Liver (tissue), 9 donors: ENCODE data around the gene MOCS3. TPM values are rescaled to one million over a fixed set of nuclear protein-coding genes. Genes with fewer than 3 reads are reported as not detected.

ENCODE experiments used
- DNase-seq: peaks from one replicate; pipeline ENCODE4 v3.0.0-alpha.2; 2017; ENCODE audit warnings: low spot score
- H3K27ac ChIP-seq, 2 donors: one replicate each; pipeline ENCODE4 v1.7.0; 2013; ENCODE audit warnings: inconsistent platforms in 2 of 2, low read length in 2 of 2, control low read depth in 1 of 2, low read depth in 1 of 2, mild to moderate bottlenecking in 1 of 2
- H3K27me3 ChIP-seq, 4 donors: one replicate each; pipeline versions ENCODE4 v1.6.1 to v1.7.0; 2013; ENCODE audit warnings: low read length in 3 of 4, inconsistent platforms in 1 of 4, mild to moderate bottlenecking in 1 of 4, moderate library complexity in 1 of 4; ENCODE audit not compliant: control insufficient read depth in 4 of 4, insufficient read depth in 4 of 4
- H3K36me3 ChIP-seq, 4 donors: one replicate each; pipeline versions ENCODE4 v1.6.1 to v1.7.0; 2013; ENCODE audit warnings: low read length in 3 of 4, mild to moderate bottlenecking in 3 of 4, low read depth in 1 of 4, moderate library complexity in 1 of 4; ENCODE audit not compliant: control insufficient read depth in 4 of 4, insufficient read depth in 3 of 4
- H3K4me1 ChIP-seq, 4 donors: one replicate each; pipeline versions ENCODE4 v1.6.1 to v1.7.0; 2013; ENCODE audit warnings: low read length in 3 of 4, mild to moderate bottlenecking in 3 of 4, moderate library complexity in 1 of 4; ENCODE audit not compliant: control insufficient read depth in 4 of 4, insufficient read depth in 4 of 4
- H3K4me3 ChIP-seq, 3 donors: one replicate each; pipeline versions ENCODE4 v1.6.1 to v1.7.0; 2013; ENCODE audit warnings: low read length in 3 of 3, control low read depth in 1 of 3, low read depth in 1 of 3, mild to moderate bottlenecking in 1 of 3
- H3K9ac ChIP-seq, 2 donors: one replicate each; pipeline ENCODE4 v1.7.0; 2013; ENCODE audit warnings: low read length in 2 of 2, mild to moderate bottlenecking in 2 of 2, moderate library complexity in 2 of 2, control low read depth in 1 of 2, low read depth in 1 of 2
- H3K9me3 ChIP-seq, 4 donors: one replicate each; pipeline versions ENCODE4 v1.6.1 to v1.7.0; 2013; ENCODE audit warnings: low read length in 3 of 4; ENCODE audit not compliant: control insufficient read depth in 4 of 4
- EGR1 ChIP-seq, 2 donors: IDR thresholded peaks; 2 replicates each; pipeline ENCODE4 v1.6.1; 2016 to 2018; ENCODE audit warnings: antibody characterized with exemption in 2 of 2, low read depth in 2 of 2
- FOXA2 ChIP-seq: IDR thresholded peaks from 2 replicates; pipeline ENCODE4 v1.6.1; 2016; ENCODE audit warnings: antibody characterized with exemption
- GABPA ChIP-seq, 2 donors: IDR thresholded peaks in 1 of 2; conservative IDR thresholded peaks in 1 of 2; 2 replicates each; pipeline ENCODE4 v1.6.1; 2016; ENCODE audit warnings: antibody characterized with exemption in 2 of 2, mild to moderate bottlenecking in 1 of 2, moderate library complexity in 1 of 2
- HNF4A ChIP-seq, 2 donors: conservative IDR thresholded peaks; 2 replicates each; pipeline ENCODE4 v1.6.1; 2016; ENCODE audit warnings: antibody characterized with exemption in 2 of 2, mild to moderate bottlenecking in 2 of 2
- HNF4G ChIP-seq: IDR thresholded peaks from 2 replicates; pipeline ENCODE4 v1.6.1; 2016; ENCODE audit warnings: antibody characterized with exemption
- JUND ChIP-seq, 2 donors: IDR thresholded peaks; 2 replicates each; pipeline ENCODE4 v1.6.1; 2016; ENCODE audit warnings: antibody characterized with exemption in 2 of 2
- NR2F2 ChIP-seq: IDR thresholded peaks from 2 replicates; pipeline ENCODE4 v1.6.1; 2016; ENCODE audit warnings: antibody characterized with exemption
- RAD21 ChIP-seq, 2 donors: IDR thresholded peaks; 2 replicates each; pipeline ENCODE4 v1.6.1; 2016; ENCODE audit warnings: antibody characterized with exemption in 2 of 2, mild to moderate bottlenecking in 2 of 2
- REST ChIP-seq: IDR thresholded peaks from 2 replicates; pipeline ENCODE4 v1.6.1; 2016; ENCODE audit warnings: antibody characterized with exemption, mild to moderate bottlenecking
- RXRA ChIP-seq, 2 donors: IDR thresholded peaks; 2 replicates each; pipeline ENCODE4 v1.6.1; 2017 to 2018; ENCODE audit warnings: antibody characterized with exemption in 2 of 2, mild to moderate bottlenecking in 1 of 2
- SP1 ChIP-seq: IDR thresholded peaks from 2 replicates; pipeline ENCODE4 v1.6.1; 2018; ENCODE audit warnings: antibody characterized with exemption, mild to moderate bottlenecking
- TAF1 ChIP-seq: conservative IDR thresholded peaks from 2 replicates; pipeline ENCODE4 v1.6.1; 2016; ENCODE audit warnings: antibody characterized with exemption, mild to moderate bottlenecking
- YY1 ChIP-seq: IDR thresholded peaks from 2 replicates; pipeline ENCODE4 v1.6.1; 2016; ENCODE audit warnings: antibody characterized with exemption, mild to moderate bottlenecking
- ZBTB33 ChIP-seq: IDR thresholded peaks from 2 replicates; pipeline ENCODE4 v1.6.1; 2016; ENCODE audit warnings: antibody characterized with exemption
- WGBS: extraction: QIAGEN DNeasy Blood & Tissue Kit; methylation state at CpG from one replicate; pipeline ENCODE4 v1.1.7; 2013; 5-methylcytosine and 5-hydroxymethylcytosine counted together
- polyA plus RNA-seq, 2 donors: library from polyadenylated mRNA; stranded (reverse) in 1 of 2; unstranded in 1 of 2; fragments of 200-250 nt in 1 of 2; fragments of >200 nt in 1 of 2; fragmentation: Nextera tagmentation in 1 of 2; extraction: Ambion mirVana in 1 of 2; gene quantifications; one replicate each; pipeline versions ENCODE4 v1.2.1 to v1.2.3, GENCODE V29; 2013 to 2015
- total RNA-seq, 2 donors: library from RNA; depleted of rRNA; stranded (reverse); fragments of >200 nt; gene quantifications; one replicate each; pipeline ENCODE4 v1.2.3, GENCODE V29; 2014
- TF ChIP-seq, protein P1 (sequence below): IDR thresholded peaks from 2 replicates; pipeline ENCODE4 v1.6.1; 2016; ENCODE audit warnings: antibody characterized with exemption
- donor health status: healthy.
- donor health status: healthy.
- donor health status: healthy.
- donor health status: healthy.
- donor health status: healthy.

The MOCS3 gene
- total and polyA plus RNA-seq, 4 donors: 1.7 to 4.3 (median 3.2) TPM

- Histone ChIP-seq H3K4me1 (no peaks in the 10 kb centered on the region), H3K27ac (no peak overlapping the region), H3K27me3 (no peaks in the 10 kb centered on the region), H3K9me3 (no peaks in the 10 kb centered on the region), H3K4me3 (no peak overlapping the region), H3K36me3 (no peaks in the 10 kb centered on the region), H3K9ac (no peak overlapping the region)
- TF ChIP-seq HNF4G: no peak
- TF ChIP-seq RAD21 (IDR thresholded peaks at IDR 0.05): no peak
- TF ChIP-seq SP1: no peak
- no peak for TF ChIP-seq JUND (IDR thresholded peaks at IDR 0.05)
- TF ChIP-seq NR2F2: no peak
- no peak for TF ChIP-seq FOXA2
- no peak for TF ChIP-seq EGR1 (IDR thresholded peaks at IDR 0.05; ENCODE audit: low read depth in 2 of 2)
- TF ChIP-seq ZBTB33: no peak
- no peak for TF ChIP-seq GABPA (IDR thresholded peaks at IDR 0.05 in 1 of 2, conservative IDR thresholded peaks at IDR 0.05 in 1 of 2)
- TF ChIP-seq HNF4A (conservative IDR thresholded peaks at IDR 0.05): no peak
- no peak for TF ChIP-seq RXRA (IDR thresholded peaks at IDR 0.05)
- 75% methylated on average over 9 of the region's 9 CpGs for WGBS
- DNase-seq: no peak
Measured at GRCh38 chr20:50968289-50968688, 9.7 kb downstream of the MOCS3 start.

- TF ChIP-seq FOXA2 (no peak), JUND (IDR thresholded peaks at IDR 0.05) (no peak), YY1 (no peak), TAF1 (no peak), HNF4G (no peak), EGR1 (IDR thresholded peaks at IDR 0.05; ENCODE audit: low read depth in 2 of 2) (no peak), ZBTB33 (no peak), REST (no peak)
- TF ChIP-seq, protein P1, sequence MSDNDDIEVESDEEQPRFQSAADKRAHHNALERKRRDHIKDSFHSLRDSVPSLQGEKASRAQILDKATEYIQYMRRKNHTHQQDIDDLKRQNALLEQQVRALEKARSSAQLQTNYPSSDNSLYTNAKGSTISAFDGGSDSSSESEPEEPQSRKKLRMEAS: no peak
- no peak for DNase-seq
- H3K9me3 ChIP-seq: no peaks in the 10 kb centered on the region
- H3K27ac ChIP-seq: no peak overlapping the region
- H3K4me1 ChIP-seq: no peaks in the 10 kb centered on the region
- no peak overlapping the region for H3K9ac ChIP-seq
- no peaks in the 10 kb centered on the region for H3K27me3 ChIP-seq
- H3K4me3 ChIP-seq: no peak overlapping the region
- 87% methylated on average over 5 of the region's 5 CpGs for WGBS
- H3K36me3 ChIP-seq: no peaks in the 10 kb centered on the region
Measured at GRCh38 chr20:50969435-50969834, 10.8 kb downstream of the MOCS3 start.
